GM13977 (cell line): ENCODE results near the gene KCNMB1.

Experiments
- DNase-seq: peaks from one replicate; pipeline ENCODE4 v3.0.0; 2012; ENCODE audit warnings: low spot score
- in situ Hi-C: fragments of 300-500 bp; cut with MboI; formaldehyde crosslinking; loops from one replicate; pipeline ENCODE4 v1.12.0; 2022; ENCODE audit warnings: low sequenced_read_pairs, low pct_unique_long_range_greater_than_20kb, mixed read lengths, inconsistent platforms; ENCODE audit not compliant: unreplicated experiment
- TF ChIP-seq, protein P1 (sequence below): IDR thresholded peaks from 2 replicates; pipeline ENCODE4 v1.5.1; 2012; ENCODE audit warnings: mild to moderate bottlenecking, control low read depth; ENCODE audit not compliant: insufficient read depth; ENCODE audit errors: extremely low read depth, missing control alignments

The KCNMB1 gene

DNA sequence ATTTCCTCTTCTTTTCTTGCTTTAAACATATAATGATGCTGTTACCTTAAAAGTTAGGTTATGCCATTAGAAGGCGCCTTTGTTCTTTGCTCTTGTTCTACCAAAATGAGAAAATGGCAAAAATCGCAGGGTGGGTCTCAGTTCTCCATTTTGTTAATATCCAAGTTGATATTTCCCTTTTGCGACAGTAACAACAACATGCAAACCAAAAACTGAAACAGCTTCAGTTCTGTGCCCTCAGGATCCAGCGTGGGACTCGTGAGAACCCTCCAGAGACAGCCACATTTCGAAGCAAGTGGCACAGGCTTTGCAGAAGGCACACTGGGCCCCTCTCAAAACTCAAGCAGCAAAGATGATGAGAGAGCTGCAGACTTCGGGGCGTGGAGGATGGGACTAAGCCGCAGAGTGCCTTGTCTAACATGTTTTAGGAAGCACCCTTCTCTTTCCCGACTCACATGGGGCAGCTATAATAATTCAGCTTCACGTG, 58.6 kb downstream of the KCNMB1 start:
- no peak for DNase-seq
- TF ChIP-seq, protein P1, sequence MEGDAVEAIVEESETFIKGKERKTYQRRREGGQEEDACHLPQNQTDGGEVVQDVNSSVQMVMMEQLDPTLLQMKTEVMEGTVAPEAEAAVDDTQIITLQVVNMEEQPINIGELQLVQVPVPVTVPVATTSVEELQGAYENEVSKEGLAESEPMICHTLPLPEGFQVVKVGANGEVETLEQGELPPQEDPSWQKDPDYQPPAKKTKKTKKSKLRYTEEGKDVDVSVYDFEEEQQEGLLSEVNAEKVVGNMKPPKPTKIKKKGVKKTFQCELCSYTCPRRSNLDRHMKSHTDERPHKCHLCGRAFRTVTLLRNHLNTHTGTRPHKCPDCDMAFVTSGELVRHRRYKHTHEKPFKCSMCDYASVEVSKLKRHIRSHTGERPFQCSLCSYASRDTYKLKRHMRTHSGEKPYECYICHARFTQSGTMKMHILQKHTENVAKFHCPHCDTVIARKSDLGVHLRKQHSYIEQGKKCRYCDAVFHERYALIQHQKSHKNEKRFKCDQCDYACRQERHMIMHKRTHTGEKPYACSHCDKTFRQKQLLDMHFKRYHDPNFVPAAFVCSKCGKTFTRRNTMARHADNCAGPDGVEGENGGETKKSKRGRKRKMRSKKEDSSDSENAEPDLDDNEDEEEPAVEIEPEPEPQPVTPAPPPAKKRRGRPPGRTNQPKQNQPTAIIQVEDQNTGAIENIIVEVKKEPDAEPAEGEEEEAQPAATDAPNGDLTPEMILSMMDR, result no peak
- in situ Hi-C loops, result loop anchor here (5.0 kb wide), 1 partner anchor 53 kb away; no protein-coding TSS in a partner anchor

DNA sequence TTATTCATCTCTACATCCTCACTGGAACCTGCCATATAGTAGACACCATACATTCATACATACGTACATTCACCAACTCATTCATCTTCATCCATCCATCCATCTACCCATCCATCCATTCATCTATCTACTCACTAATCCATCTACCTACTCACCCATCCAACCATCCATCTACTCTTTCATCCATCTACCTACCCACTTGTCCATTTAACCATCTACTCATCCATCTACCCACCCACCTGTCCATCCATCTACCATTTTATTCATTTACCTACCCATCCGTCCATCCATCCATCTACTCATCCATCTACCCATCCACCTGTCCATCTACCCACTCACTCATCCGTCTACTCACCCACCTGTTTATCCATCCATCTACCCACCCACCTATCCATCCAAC, 59.6 kb downstream of the KCNMB1 start:
- TF ChIP-seq, protein P1, result no peak
- DNase-seq, result no peak
- in situ Hi-C loops, result no loop called here

DNA sequence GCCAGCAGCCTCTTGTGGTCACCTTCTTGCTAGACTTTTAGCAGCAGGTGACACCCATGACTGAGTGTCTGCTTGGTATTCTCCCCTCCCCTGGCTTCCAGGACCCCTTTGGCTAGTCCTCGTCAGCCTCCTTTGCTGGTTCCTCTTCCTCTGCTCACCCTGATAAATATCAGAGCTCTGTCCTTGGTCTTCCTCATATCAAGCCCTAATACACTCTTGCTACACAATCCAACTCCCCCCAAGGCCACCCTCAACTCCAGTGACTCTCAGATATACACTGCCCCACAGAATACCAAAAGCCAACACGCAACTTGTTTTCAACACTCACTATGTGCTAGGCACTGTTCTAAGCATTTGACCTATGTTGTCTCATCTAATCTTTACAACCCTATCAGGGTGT, 61.3 kb downstream of the KCNMB1 start:
- no peak for DNase-seq
- TF ChIP-seq, protein P1, result no peak
- in situ Hi-C loops, result no loop called here

DNA sequence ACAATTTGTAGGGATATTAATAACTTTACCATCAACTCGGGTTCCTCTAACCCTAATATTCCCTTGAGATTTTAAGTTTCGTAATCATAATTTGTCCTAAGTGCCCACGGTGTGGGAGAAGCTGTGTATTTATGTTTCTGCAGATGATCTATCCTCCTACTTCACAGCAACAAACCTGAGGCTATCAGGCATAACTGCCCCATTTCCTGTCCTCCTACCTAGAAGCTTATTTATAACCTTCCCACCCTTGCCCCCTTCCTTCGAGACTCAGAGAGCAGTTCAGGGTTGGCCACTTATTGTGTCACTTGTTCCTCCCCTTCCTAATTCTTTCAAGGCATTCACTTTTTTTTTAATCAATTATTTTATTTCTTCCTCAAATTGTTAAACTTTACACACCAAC, 62.0 kb downstream of the KCNMB1 start:
- TF ChIP-seq, protein P1, result no peak
- DNase-seq, result no peak
- in situ Hi-C loops, result no loop called here
